Hematopoietic multipotent progenitor cell treated with erythropoietin and hydrocortisone succinate and interleukin-3 and kit ligand, for 6 days (in vitro differentiated cells): ENCODE data around the gene KCNT1.

Experiments used
- DNase-seq: peaks from one replicate; pipeline ENCODE4 v3.0.0-alpha.2; 2015

The KCNT1 gene

GRCh38 chr9:135825435-135826187, 123.6 kb downstream of the KCNT1 start:
- no peak for DNase-seq

GRCh38 chr9:135826188-135826545, 124.2 kb downstream of the KCNT1 start:
- no peak for DNase-seq

- DNase-seq = no peak
These were observed 125.3 kb downstream of the KCNT1 start for GRCh38 chr9:135827301-135827700.

- DNase-seq = peak; percentile 51
These were observed 126.0 kb downstream of the KCNT1 start for GRCh38 chr9:135827866-135828580.

- DNase-seq = no peak
These were observed 126.7 kb downstream of the KCNT1 start for GRCh38 chr9:135828656-135829055.

GRCh38 chr9:135830496-135830895, 128.5 kb downstream of the KCNT1 start:
- no peak for DNase-seq

GRCh38 chr9:135833864-135834263, 131.9 kb downstream of the KCNT1 start:
- no peak for DNase-seq

GRCh38 chr9:135835131-135835530, 133.1 kb downstream of the KCNT1 start:
- DNase-seq = no peak

- no peak for DNase-seq
These were observed 137.5 kb downstream of the KCNT1 start for GRCh38 chr9:135839516-135839915.

GRCh38 chr9:135840107-135840506, 138.1 kb downstream of the KCNT1 start:
- DNase-seq = no peak

- DNase-seq = no peak
These were observed 138.6 kb downstream of the KCNT1 start for GRCh38 chr9:135840539-135840938.
